Stimulated activated naive CD4-positive, alpha-beta T cell (primary cell): Measurements from ENCODE around the gene PEX10.
"Not testable (repeated sequence)": the region's sequence is repeated elsewhere in the genome, so short reads cannot be mapped to it uniquely, and the experiment has no call there.

Source experiments
- DNase-seq, 6 experiments: peaks; one replicate each; lab custom pipeline; 2025; lab: John Stamatoyannopoulos, UW

PEX10 gene

DNA sequence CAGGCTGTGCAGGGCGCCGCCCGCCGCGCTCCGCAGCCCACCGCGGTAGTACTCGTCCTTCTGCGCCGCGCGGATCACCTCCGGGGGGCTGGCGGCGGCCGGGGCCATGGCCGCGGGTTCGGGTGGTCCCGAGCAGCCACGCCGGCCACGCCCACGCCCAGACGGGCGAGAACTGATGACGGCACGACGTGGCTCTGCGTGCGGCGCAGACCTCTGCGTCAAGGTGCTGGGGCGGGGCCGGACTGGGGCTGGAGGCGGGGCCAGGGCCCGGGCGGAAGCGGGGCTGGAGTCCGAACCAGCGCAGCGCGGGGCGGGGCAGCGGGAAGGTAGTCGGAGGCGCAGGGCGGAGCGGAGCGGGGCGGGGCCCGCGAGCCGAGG lies at the start of gene PEX10:
TSS of gene PEX10 (minus strand) at position 170 of the 378 bp plus-strand sequence. CDS start at position 108, 62 bp downstream.
- DNase-seq = peak; percentile 93 to 98 (median 96)

DNA sequence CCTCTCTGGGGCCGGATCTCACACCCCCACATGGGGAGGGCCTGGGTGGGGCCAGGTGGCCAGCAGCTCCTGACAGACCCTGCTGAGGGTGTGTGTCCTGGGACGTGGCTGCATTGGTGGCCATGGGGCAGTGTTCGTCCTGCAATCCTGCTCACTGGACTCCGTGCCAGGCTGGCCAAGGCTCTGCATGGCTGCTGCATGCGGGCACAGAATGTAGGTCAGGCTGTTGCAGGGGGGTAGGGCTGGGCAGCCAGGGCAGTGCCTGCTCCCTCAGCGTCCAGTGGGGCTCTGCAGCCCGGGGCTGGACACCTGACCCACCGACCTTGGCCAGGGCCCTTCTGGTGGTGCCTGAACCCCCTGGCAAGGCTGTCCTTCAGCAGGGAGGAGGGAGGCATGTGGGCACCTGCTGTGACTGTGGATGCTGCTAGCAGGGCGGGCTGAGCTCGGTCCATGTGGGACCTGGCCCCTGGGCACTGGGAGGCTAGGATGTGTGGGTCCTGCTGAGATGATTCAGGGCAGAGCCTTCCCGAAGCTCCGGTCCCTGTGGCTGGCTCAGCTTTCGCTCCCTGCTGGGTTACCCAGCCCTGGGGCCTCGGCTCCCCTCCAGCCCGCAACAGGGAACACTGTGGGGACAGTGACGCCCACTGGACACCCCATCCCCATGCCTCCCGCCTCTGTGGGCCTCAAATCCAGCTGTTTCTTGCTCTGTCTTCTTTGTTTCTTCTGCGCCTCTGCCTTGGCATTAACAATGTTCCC lies 48.8 kb upstream of the PEX10 start:
- DNase-seq = no peak

GRCh38 chr1:2460203-2460602 lies 47.8 kb upstream of the PEX10 start:
- no peak for DNase-seq

- no peak for DNase-seq
These were observed 47.4 kb upstream of the PEX10 start for GRCh38 chr1:2459757-2460156.

- not testable (repeated sequence) for DNase-seq
These were observed 46.9 kb upstream of the PEX10 start for GRCh38 chr1:2459102-2459753.

DNA sequence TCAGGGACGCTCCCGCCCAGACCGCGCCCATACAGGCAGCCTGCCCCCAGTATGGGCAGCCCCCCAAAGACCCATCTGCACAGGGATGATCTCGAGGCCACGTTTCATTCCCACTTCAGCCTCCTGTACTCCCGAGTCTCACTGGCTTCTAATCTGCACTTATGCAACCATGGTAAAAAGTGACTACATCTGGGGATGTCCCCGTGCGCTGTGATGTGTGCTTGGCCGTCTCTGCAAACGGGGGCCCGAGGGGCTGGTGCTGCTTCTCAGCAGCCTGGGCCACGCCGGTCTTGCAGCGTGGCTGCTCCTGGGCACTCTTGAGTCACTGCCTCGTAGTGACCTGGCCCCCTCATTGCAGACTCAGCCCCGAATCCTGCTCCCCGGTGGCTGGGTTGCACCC lies 46.3 kb upstream of the PEX10 start:
- no peak for DNase-seq

DNA sequence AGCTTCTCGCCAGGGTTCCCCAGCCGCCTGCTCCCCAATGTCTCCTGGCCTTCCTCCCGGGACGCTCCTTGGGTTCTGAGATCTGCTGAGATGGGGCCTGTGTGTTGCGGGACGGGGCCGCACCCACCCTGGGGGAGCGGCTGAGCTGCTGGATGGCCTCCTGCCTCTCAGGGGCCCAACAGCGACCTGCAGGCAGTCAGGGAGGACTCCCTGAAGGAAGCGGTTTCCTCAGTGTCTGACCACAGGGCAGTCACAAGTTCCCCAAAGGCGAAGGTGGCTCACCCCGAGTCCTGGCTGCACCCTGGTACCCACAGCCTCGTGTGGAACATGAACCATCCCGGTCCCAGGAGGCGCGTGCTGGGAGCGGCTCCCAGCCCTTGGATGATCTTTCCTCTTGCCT lies 45.1 kb upstream of the PEX10 start:
- DNase-seq = no peak

- DNase-seq = no peak
These were observed 43.4 kb upstream of the PEX10 start for GRCh38 chr1:2455757-2456156.

DNA sequence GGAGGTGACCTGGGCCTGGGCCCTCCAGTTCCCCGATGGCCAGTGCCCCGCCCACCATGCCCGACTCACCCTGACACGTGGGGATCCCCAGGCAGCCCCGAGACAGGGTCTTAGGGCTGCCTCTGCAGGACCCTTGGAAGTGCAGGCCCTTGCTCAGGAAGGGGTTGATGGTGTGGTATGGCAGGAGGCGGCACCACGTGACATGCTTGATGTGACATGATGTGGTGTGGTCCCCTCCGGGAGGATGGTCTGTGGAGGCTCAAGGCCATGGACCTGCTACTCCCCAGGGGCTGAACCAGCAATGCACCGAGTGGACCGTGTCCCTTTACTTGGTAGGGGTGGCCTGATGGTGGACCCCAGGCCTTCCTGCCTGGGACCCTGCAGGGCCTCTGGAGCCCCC lies 41.9 kb upstream of the PEX10 start:
- DNase-seq = no peak

DNA sequence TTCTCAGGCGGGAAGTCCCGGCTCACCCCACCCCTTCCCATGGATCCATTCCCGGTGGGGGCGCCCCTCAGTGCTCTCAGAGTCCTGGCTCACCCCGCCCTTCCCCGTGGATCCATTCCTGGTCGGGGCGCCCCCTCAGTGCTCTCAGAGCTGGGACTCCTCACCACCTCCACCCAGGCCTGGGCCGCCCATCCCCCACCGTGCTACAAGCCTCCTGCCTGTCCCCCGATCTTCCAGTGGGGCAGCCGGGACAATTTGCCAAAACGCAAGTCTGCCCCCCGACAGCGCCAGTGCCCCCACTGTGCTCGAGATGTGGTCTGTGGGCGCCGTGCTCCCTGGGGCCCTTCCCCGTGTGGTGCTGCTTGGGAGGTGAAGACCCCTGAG lies 40.6 kb upstream of the PEX10 start:
- DNase-seq = no peak

DNA sequence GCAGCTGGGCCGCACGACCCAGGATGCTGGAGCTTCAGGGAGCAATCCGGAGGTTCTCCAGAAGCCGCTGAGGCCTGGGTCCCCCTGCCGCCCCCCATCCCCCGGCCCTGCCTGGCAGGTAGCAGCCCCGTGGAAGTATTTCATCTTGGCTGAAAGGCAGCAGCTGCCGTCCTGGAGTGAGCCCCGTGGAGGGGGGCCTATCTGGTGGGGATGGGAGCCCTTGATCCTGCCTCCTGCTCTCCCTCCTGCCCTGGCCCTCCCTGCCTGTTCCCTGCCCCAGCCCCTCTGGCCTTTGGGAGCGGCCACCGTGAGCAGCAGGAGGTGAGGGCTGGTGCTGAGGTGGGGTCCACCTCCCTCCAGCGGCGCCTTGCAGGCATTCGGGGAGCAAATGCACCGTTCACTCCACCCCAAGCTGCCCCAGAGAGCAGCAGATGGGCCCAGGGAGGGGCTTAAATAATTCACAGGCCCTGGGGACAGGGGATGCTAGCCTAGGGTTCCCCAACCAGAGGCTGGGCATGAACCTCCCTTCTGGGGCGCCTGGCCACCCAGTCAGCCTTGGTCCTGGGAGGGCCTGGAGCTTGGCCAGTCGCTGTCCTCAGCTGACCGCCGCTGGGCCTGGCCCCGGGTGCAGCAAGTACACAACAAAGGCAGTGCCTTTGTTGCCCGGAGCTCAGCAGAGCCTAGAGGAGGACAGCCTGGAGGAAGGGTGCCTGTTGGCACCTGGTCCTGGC lies 40.0 kb upstream of the PEX10 start:
- DNase-seq = no peak

- no peak for DNase-seq
These were observed 39.4 kb upstream of the PEX10 start for GRCh38 chr1:2451741-2452140.

DNA sequence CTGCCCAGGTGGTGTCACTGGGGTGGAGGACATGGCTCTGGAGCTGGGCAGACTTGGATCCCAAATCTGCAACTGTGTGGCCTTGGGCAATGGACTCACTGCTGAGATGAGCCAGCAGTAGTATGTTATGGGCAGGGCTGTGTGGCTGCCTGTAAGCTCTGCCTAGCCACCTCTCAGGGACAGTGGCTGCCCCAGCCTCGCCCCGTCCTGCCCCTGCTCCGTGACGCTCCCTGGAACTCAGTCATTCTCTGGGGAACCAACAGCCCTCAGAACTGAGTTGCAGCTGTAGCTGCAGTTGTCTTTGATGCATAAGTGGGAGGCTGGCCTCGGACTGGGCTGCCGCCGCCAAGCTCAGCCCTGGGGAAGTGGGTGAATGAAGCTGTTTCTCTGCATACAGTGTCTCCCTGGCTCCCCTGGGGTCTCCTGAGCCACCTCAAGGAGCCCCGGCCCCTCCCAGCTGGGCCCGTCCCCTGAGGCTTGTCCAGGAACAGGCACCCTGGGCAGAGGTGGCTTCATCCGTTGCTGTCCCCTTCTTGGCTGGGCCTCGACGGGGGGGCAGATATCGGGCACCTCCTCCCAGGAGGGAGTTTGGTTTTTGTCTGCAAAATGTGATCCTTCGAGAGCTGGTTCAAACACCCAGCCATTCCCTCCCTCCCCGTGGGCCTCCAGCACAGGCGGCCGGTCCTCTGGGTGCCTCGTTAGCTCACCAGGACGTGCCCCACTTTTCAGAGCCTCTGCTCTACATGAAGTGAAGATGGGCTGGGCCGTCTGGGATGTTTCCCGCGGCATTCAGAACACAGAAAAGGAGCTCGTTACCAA lies 37.5 kb upstream of the PEX10 start:
- no peak for DNase-seq

GRCh38 chr1:2448098-2448445 lies 35.7 kb upstream of the PEX10 start:
- no peak for DNase-seq

DNA sequence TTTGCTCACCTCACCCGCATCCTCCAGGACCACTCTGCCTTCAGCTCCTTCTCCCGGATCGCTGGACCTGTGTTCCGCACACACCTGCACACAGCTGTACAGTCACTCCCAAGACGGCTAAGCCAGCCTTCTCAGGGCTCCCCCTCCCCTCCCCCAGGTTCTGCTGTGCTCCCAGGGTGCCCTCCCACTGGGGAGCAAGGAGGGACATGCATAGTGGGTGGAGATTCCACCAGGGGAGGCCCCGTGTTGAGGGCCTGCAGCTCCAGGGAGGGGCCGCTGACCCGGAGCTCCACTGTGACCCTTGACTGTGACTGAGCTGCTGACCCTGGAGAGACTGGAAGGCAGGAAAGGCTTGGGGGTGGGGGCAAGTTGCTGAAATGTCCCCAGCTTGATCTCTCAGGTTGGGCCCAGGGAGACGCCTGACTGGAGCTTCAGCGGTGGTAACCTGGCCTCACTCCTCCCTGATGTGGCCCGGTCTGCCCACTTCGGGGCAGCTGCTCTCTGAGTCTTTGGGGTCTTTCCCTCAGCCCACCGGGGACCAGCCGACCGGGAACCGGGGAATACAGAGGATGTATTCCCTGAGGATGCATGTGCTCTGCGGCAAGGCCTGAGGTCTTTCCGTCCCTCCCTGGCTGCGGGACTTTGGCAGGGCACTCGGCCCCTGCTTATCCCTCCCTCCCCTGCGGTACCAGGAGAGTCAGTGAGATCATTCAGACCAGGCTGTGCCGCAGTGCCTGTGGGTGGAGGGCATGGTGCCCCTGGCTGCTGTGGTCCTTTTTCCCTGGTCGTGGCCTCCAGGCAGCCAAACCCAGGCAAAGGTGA lies 35.1 kb upstream of the PEX10 start:
- no peak for DNase-seq

- DNase-seq = no peak
These were observed 34.5 kb upstream of the PEX10 start for GRCh38 chr1:2446861-2447260.

GRCh38 chr1:2446394-2446793 lies 34.0 kb upstream of the PEX10 start:
- no peak for DNase-seq

GRCh38 chr1:2445823-2446215 lies 33.5 kb upstream of the PEX10 start:
- DNase-seq = no peak

DNA sequence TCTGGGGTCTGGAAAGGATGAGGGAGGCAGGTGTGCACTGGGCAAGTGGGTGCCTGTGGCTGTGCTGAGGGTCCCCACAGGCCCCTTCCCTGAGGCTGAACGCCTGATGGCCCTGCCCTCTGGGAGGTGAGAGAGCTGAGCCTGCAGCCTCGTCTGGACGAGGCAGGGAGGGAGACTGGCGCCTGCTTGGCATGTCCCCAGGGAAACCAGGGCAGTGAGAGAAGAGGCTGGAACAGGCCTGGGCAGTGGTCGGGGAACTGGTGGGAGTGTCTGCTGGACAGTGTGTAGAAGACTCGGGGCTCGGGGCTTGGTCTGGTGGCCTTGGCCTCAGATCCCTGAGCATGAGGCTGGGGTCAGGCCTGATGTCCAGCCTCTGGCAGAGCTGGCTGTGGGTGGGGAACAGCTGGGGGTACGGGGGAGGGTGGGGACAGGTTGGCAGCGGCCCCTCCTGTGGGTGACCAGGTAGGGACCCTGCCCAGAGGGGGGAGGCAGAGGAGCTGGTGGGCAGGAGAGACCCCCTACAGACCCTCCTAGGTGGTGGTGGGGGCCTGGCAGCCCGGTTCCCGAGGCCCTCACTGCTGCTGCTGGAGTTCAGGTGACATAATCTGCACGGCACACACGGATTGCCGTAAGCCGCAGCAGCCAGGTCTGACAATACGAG lies 32.9 kb upstream of the PEX10 start:
- no peak for DNase-seq

GRCh38 chr1:2444138-2444591 lies 31.8 kb upstream of the PEX10 start:
- no peak for DNase-seq
